ENCODE measurements around the gene LENG9.
"Not testable (repeated sequence)": the region's sequence is repeated elsewhere in the genome, so short reads cannot be mapped to it uniquely, and the experiment has no call there.

The LENG9 gene

DNA sequence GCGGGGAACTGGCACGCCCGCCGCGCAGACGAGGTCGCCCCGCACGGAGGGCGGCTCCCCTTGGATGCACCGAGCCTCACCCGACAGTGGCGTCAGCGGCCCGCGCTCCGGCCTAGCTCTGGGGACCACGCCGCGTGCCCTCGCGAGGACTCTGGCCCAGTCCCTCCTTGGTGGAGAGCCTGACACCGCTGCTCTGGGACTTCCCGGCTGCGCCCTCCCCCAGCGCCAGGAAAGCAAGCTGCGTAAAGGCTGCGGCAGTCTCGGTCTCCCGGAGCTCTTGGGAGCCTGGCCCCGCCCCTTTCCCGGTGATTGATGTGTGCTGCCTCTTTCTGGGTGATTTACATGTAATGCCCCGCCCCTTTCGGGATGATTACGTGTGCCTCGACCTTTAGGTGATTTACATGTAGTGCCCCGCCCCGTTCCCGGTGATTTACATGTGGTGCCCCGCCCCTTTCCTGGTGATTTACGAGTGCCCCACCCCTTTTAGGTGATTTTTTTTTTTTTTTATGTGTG is at the start of gene LENG9:
Gene LENG9, minus strand, starts transcription at position 248 of the 513 bp plus-strand sequence. CDS start 252 bp downstream, outside the sequence.
- DNase-seq, result no peak

DNA sequence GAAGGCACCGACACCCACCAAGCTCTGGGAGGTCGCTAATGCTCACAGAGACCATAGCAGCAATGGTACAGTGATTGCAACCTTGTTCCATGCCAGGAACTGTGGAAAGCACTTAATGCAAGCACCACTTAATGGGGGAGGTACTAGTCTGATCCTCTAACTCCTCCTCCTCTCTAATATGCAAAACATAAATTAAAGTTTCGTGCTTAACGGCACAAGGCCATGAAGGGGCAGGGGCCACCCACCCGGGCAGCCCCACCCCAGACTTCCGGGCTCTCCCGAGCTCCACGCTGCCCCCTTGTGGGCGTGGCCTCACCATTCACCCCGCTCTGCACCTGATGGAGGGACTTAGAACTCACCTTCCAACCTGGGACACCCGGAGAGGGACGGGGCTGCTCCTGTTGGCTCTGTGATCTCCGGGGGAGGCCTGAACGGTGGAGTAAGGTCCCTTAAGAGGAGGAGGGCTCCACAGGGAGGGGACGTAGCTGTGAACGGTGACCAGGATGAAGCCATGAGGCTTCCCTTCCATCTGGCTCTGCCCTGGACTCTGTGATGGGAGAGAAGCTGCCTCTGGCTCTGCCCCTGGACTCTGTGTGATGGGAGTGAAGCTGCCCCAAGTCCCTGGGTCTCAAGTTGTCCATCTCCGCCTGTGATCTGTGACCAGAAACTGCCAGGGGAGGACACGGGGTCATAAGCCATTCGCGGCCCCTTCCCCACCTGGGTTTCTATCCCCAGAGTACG is 45.8 kb upstream of the LENG9 start:
- not testable (repeated sequence) for DNase-seq

DNA sequence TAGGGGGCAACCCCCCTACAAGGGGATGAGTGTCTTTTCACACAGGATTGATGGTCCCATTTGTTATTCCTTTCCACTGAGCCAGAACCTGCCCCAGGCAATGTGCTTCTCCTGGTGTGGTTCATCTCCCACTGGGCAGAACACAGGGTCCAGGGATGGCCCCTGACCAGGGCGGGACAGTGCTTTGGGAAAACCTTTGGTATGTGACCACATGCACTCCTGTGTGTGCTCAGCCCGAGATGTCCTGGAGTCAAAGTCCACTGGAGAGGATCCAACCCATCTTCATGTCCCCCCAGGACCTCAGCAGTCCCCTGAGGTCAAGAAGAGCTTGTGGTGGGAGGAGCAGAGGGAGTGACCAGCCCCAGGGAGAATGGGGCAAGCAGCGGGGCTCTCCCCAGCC is 44.9 kb upstream of the LENG9 start:
- not testable (repeated sequence) for DNase-seq

DNA sequence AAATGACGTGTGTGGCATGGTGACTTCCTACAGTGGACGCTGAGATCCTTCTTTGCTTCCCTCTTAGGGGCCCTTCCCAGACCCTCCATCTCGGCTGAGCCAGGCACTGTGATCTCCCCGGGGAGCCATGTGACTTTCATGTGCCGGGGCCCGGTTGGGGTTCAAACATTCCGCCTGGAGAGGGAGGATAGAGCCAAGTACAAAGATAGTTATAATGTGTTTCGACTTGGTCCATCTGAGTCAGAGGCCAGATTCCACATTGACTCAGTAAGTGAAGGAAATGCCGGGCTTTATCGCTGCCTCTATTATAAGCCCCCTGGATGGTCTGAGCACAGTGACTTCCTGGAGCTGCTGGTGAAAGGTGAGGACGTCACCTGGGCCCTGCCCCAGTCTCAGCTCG is 44.2 kb upstream of the LENG9 start:
- DNase-seq, result no peak

DNA sequence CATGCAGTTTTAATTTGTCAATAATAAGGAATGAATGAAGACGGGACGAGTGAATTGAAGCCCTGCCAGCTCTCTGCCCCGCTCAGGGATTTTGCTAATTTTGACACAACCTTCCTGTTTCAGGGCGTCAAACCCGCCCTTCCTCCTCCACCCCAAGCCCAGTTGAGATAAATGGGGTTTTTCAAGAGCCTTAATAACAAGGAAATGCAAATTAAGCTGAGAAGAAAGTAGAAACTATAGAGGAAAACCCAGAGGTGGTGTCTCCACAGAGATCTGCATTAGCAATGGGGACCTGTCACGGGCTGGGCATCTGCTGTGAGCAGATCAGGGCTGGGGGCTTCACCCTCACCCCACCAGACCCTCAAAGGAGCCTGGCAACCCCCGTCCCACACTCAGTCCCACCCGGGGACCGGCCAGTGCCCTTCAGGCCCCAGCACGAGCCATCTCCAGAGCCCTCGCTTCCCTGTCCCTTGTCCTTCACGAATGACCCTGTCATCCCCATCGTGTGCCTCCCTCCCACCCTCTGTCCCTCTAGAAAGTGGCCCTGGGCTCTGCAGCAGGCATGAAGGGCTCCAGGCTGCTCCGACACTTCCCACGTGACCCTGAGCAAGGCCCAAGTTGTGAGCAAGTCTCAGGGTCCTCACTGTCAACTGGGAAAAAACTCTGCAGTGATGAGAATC is 43.6 kb upstream of the LENG9 start:
- not testable (repeated sequence) for DNase-seq

DNA sequence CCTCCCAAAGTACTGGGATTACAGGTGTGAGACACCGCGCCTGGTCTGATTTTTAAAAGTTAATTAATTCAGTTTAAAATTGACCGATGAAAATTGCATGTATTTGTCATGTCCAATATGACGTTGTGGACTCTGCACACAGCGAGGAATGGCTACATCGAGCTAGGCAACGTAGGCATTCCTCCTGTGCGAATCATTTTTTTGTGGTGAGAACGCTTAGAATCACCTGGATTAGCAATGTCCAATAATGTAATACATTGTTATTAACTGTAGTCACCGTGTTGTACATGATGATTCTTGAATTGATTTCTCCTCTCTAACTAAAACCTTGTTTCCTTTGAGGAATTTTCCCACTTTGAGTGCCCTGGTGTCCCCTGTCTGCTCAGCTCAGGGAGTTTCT is 42.5 kb upstream of the LENG9 start:
- DNase-seq, result no peak

DNA sequence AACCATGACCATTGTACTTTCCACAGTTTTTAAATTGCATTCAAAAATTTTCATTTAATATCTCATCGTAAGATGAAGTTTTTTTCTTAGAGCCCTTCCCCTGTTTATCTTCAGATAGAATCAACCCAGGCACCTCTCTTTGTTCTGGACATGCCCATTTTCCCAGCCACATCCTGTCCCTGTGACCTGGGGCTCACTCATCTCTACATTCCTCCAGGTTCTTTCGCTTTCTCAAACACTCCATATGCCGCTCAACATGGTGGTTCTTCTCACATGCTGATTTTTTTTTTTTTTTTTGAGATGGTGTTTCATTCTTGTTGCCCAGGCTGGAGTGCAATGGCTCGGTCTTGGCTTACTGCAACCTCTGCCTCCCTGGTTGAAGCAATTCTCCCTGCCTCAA is 42.0 kb upstream of the LENG9 start:
- not testable (repeated sequence) for DNase-seq

DNA sequence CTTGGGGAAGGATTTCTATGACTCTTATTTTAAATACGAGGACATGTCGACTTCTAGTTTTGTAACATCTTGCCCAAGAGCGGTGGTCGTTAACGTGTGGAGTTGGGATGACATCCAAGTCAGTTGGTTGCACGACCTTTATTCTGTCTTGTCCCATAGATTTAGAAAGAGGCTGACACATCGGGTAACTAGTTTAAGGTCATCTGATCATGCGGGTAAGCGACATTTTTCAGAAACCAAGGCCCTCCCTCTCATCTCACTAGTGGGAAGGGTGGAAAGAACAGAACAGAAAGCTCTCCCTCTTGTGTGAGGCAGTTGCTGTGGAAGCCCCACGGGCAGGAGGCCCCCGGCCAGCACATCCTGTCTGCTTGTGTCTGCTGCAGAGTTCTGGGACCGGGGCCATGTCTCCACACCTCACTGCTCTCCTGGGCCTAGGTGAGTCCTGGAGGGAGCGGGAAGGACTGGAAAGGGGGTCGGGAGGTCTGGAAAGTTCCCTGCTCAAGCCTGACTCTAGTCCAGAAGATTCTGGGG is 39.0 kb upstream of the LENG9 start, which contains the start of gene LAIR2:
Gene LAIR2, plus strand, starts transcription at position 314 of the 531 bp plus-strand sequence. Its CDS starts 88 bp downstream, at position 402.
- DNase-seq, result no peak

DNA sequence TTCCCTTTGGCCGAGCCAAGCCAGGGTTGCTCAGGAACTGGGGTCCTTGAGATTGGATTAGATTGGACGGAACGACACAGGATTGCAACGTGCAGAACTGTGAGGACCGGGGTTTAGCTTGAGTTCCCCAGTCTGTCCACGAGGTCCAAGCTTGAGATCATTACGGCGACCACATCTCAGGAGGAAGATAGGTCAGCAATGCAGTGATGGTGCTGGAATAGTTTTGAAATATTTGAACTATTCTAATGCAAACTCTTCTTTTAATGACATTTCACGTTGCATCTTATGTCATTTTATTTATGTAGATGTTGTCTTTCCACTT is 34.8 kb upstream of the LENG9 start:
- DNase-seq, result not testable (repeated sequence)

DNA sequence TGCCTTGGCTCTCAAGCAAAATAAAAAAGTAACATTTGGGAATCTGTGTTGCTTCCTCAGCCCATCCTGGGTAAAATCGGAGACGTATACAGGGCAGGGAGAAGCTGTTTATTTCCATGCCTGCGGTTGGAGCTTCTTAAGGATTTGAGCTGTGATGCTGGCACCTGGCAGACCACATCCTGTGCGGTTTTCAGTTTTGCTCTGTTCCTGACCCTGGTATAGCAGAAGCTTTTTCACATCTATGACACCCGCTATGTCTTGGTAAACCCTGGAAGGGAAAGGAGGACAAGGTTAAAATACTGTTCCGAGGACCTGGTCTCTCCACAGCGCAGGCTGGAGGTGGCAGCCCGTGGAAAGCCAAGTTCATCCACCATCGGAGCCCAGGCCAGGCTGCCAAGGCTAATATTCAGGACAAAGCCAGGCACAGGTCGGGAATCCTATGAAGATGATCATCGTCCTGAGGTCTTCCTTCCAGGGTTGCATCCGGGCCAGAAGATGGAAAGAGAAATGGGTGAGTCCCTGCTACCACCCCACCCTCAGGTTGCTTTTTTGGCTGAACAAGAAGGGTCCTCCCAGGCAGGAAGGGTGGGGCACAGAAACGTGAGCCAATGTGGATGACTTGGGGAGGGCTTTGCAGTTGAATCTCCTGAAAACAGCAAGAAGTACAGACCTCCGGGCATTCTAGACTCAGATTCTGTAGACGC is 34.3 kb upstream of the LENG9 start:
- not testable (repeated sequence) for DNase-seq

DNA sequence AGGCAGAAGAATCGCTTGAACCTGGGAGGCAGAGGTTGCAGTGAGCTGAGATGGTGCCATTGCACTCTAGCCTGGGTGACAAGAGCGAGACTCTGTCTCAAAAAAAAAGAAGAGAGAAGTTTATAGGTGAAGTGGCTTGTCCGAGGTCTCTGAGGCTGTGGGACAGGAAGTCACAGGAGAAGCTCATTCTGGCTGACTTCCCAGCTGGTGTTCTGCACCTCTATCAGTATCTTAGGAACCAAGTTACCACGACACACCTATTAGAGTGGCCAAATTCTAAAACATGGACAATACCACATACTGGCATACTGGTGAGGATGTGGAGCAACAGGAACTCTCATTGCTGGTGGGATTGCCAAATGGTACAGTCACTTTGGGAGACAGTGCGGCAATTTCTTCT is 31.7 kb upstream of the LENG9 start:
- DNase-seq, result not testable (repeated sequence)

DNA sequence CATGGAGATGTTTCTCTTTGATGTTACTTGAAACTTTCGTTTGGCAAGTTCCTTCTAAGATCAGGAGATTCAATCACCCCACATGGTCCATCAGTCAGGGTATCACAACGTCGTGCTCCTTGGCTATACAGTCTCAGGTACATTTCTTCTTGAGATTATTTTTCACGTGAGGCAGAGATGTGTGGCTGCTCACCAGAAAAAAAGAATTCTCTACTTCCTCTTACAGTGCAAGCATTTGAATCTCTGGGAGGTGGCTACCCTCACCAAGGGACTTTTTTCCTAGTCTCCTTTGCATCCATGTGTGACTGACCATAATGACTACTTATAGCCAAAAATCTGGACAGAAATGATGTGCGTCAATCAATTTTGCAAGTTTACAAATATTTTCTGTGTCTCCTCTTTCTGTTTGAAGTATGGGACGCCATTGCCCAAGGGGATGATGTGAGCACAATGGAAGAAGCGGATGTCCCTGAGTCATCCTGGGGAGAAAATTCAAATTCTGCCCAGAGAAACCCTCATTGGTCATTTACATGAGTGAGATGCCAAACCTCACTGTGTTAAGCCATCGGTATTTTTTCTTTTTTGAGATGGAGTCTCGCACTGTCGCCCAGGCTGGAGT is 30.5 kb upstream of the LENG9 start:
- no peak for DNase-seq

DNA sequence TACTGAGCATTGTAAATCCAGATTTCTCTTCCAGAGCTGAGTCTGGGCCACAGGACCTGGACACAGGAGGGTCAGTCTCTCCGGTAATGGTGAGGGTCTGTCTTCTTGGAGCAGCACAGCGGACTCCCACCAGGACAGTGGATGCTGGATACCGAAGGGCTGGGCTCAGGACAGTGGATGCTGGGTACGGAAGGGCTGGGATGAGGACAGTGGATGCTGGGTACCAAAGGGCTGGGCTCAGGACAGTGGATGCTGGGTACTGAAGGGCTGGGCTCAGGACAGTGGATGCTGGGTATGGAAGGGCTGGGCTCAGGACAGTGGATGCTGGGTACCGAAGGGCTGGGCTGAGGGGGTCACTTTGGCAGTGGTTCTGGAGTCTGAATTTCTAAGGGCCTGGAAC is 29.5 kb upstream of the LENG9 start:
- DNase-seq, result not testable (repeated sequence)

DNA sequence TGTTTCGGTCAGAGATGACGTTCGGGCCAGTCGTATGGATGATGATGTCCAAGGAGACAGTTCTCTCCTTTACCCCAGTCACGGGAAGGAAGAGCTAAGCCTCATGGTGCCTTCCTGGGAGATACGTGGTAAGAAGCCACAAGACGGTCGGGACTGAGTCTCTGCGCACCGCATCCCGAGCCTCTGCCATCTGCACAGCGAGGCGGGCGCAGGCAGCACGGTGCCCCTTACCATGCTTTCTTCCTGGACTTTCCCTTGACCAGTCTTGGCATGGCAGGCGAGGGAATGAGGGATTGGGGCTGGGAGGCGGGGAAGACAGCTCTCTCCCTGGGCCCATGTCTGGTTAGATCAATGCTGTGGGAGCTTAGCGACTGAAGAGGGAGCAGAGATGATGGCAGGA is 29.0 kb upstream of the LENG9 start:
- no peak for DNase-seq

DNA sequence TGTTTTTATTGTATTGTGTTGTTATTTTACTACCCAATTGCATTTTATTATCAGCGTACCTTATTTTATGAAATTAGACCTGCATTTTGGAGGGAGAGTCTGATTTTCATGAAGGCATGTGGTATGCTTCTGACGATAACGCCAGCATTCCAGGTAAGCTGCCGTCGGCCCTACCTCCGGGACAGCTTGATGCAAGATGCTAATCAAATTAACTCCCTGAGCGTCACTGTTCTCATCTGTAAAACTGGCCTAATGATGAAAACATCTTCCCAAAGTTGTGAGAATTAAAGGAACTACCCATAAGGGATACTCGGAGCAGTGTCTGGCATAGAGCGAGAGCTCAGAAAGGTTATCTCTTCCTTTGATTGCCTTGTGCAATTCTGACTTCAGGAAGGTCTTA is 26.2 kb upstream of the LENG9 start:
- no peak for DNase-seq

DNA sequence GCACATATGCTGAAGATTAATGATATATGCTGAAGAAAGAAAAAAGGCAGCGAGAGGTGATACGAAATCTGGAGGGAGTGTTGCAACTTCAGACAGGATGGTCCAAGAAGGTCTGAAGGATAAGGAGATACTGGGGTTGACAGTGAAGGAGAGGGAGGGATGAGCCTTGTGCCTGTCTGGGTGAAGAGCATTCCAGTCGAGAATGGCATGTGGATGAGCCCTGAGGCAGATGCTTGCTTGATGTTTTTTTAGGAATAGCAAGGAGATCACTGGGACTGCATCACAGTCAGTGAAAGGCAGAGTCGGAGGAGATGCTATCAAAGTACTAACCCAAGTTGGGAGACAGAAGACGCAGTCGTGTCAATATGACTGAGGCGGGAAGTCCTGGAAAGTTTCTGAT is 25.8 kb upstream of the LENG9 start:
- DNase-seq, result no peak

DNA sequence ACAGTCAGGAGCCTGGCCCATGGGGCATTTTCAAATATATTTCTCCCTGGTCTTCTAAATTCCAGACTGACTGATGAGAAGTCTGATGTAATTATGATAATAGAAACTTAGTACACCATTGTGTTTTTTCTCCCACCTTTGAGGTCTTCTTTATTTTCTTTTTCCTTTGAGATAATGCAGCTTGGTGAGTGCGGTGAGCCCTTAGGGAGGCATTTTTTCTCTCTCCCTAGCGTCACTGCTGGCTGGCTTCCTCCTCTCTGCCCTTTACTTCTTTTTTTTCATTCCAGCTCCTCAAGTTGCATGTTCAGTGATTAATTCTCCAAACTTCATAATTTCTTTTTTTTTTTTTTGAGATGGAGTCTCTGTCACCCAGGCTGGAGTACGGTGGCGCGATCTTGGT is 22.3 kb upstream of the LENG9 start:
- DNase-seq, result no peak

DNA sequence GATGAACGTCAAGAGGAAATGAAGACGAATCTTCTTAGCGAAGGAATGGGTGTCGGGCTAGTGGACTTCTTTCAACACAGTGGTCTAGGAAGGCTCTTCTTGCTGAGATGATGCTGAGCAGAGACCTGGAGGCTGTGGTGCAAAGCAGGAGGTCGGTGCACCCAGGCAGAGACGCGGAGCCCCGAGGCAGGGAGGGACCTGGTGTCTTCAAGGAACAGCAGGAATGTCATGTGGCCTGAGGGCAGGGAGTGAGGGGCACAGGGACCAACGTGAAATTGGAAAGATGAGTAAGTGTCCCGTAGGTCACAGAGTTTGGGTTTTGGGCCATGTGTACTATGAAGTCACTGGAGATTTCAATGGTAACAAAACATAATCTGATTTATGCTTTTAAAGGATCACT is 20.9 kb upstream of the LENG9 start:
- no peak for DNase-seq

DNA sequence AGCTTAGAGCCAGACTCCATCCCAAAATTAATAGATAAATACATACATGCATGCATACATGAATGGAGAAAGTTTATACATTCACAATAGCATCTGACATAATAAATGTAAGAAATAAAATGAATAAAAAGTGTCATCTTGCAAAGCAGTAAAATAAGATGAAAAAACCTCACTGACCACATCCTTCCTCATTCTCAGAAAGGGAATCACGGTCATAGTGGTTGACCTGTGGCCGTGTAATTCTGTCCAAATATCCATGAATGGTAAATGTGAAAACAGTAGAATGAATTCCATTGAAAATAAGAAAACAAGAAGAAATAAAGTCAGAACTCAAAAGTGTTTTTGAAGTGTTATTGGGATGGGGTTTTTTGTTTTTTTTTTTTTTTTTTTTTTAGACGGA is 19.3 kb upstream of the LENG9 start:
- DNase-seq, result no peak

DNA sequence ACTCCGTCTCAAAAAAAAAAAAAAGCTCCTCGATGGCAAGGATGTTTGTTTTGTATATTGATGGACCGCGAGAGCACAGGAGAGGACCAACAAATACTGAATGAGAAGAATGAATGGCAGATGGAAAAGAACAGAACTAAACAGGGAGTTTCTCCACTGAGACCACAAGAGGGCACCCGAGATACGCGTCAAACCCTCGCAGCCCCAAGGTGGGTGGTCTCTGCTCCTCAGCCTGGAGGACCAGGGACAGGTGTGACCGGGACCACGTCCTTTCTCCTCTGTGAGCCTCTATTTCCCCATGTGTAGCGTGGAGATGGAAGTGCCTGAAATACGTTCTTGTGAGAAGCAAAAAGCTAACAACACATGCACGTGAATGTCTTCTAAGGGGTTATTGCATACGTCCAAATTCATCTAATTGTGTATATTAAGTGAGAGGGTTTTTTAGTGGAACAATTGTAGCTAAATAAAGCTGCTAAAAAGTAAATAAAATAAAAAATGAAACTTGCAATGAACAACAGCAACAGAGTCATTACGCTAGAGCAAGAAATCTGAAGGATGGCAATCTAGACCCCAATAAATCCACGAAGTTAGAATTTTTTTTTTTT is 17.9 kb upstream of the LENG9 start:
- DNase-seq, result no peak

DNA sequence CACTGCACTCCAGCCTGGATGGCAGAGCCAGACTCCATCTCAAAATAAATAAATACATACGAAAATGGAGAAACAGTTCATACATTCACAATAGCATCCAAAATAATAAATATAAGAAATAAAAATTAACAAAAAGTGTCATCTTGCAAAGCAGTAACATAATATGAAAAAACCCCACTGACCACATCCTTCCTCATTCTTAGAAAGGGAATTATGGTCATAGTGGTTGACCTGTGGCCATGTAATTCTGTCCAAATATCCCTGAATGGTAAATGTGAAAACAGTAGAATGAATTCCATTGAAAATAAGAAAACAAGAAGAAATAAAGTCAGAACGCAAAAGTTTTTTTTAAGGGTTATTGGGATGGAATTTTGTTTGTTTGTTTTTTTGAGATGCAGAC is 16.5 kb upstream of the LENG9 start:
- DNase-seq, result no peak

DNA sequence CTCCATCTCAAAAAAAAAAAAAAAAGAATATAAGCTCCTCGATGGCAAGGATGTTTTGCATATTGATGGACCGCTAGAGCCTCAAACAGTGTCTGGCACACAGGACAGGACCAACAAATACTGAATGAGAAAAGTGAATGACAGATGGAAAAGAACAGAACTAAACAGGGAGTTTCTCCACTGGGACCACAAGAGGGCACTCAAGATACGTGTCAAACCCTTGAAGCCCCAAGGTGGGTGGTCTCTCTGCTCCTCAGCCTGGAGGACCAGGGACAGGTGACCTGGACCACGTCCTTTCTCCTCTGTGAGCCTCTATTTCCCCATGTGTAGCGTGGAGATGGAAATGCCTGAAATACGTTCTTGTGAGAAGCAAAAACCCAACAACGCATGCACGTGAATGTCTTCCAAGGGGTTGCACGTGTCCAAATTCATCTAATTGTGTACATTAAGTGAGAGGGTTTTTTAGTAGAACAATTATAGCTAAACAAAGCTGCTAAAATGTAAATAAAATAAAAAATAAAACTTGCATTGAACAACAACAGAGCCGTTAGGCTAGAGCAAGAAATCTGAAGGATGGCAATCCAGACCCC is 15.2 kb upstream of the LENG9 start:
- DNase-seq, result no peak
